DMS53 treated with DMSO at 0.1 percent for 48 hours (cell line): Measurements from ENCODE around the gene PAOX.
"Not testable (repeated sequence)": the region's sequence is repeated elsewhere in the genome, so short reads cannot be mapped to it uniquely, and the experiment has no call there.

ENCODE experiments used
- DNase-seq: peaks from one replicate; lab custom pipeline; 2025; ENCODE audit not compliant: unreplicated experiment; lab: John Stamatoyannopoulos, UW

Gene PAOX

GRCh38 chr10:133383551-133383950 lies 4.5 kb downstream of the PAOX start:
- no peak for DNase-seq

GRCh38 chr10:133384071-133384470 lies 5.0 kb downstream of the PAOX start:
- no peak for DNase-seq

GRCh38 chr10:133385214-133385613 lies 6.2 kb downstream of the PAOX start:
- DNase-seq: no peak

- not testable (repeated sequence) for DNase-seq
Observed at GRCh38 chr10:133386951-133387350, 7.9 kb downstream of the PAOX start.

- no peak for DNase-seq
Observed at GRCh38 chr10:133388236-133388972, 9.3 kb downstream of the PAOX start.

- no peak for DNase-seq
Observed at GRCh38 chr10:133388973-133389818, 10.1 kb downstream of the PAOX start.

GRCh38 chr10:133390597-133391248 lies 11.7 kb downstream of the PAOX start:
- DNase-seq: no peak

GRCh38 chr10:133391249-133391635 lies 12.2 kb downstream of the PAOX start:
- no peak for DNase-seq

- no peak for DNase-seq
Observed at GRCh38 chr10:133391761-133392518, 12.9 kb downstream of the PAOX start.

- DNase-seq: no peak
Observed at GRCh38 chr10:133393401-133394063, 14.5 kb downstream of the PAOX start.

- DNase-seq: peak; percentile 89
Observed at GRCh38 chr10:133394064-133394663, 15.1 kb downstream of the PAOX start, which contains the start of gene MTG1. Gene MTG1, plus strand, starts transcription at chr10:133394157. Its CDS starts 64 bp downstream, at chr10:133394221.

- no peak for DNase-seq
Observed at GRCh38 chr10:133394801-133395221, 15.7 kb downstream of the PAOX start.

- no peak for DNase-seq
Observed at GRCh38 chr10:133396035-133396624, 17.1 kb downstream of the PAOX start.

GRCh38 chr10:133397938-133398337 lies 18.9 kb downstream of the PAOX start:
- no peak for DNase-seq

GRCh38 chr10:133399123-133399601 lies 20.1 kb downstream of the PAOX start:
- DNase-seq: no peak

GRCh38 chr10:133400624-133401424 lies 21.8 kb downstream of the PAOX start:
- DNase-seq: no peak

- no peak for DNase-seq
Observed at GRCh38 chr10:133401500-133401899, 22.4 kb downstream of the PAOX start.

- no peak for DNase-seq
Observed at GRCh38 chr10:133401981-133402725, 23.1 kb downstream of the PAOX start.
